ENCODE measurements around the gene PIEZO1. TPM values are rescaled to one million over a fixed set of nuclear protein-coding genes. Genes with fewer than 3 reads are reported as not detected.

The PIEZO1 gene
- polyA plus RNA-seq, 1 of the 3 experiments (the other 2 are of a cell fraction) = 184 TPM

DNA sequence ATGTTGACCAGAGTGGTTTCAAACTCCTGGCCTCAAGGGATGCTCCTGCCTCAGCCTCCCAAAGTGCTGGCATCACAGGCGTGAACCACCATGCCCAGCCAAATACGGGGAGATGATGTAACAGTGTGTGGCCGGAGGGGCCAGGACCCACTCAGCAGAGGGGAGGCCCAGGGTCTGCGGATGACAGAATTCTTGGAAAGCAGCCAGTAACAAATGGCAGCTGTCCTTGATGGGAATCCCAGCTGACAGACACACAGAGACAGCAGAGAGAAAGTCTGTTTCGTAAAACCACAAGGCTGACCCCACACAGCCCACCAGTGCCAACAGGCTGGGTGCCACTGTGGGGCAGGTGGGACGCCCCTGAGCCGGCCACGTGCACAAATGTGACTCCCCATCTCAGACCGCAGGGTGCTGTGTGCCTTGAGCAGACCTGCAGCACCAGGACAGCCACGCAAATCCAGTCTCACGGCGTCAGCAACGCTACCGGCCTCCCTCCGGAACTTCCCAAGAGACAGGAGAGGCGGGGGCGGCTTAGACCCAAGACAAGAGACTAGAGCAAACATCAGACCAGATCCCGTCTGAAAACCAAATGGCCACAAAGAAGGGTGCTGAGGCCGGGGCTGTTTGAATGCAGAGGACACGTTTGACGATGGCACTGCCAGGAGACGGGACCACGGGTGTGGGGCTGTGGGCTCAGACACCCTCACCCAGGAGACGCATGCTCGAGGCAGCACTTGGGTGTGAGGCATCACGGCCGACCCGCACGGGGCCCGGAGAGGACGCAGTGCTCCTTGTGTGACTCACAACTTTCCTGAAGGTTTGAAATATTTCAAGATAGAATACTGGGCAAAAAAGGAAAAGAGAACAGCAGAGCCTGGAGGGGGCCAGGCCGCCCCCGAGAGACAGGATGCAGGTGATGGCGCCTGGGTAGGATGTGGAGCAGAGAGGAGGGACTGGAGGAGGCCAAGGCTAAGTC, 54.1 kb downstream of the PIEZO1 start (continued):
- TF ChIP-seq, protein P1, sequence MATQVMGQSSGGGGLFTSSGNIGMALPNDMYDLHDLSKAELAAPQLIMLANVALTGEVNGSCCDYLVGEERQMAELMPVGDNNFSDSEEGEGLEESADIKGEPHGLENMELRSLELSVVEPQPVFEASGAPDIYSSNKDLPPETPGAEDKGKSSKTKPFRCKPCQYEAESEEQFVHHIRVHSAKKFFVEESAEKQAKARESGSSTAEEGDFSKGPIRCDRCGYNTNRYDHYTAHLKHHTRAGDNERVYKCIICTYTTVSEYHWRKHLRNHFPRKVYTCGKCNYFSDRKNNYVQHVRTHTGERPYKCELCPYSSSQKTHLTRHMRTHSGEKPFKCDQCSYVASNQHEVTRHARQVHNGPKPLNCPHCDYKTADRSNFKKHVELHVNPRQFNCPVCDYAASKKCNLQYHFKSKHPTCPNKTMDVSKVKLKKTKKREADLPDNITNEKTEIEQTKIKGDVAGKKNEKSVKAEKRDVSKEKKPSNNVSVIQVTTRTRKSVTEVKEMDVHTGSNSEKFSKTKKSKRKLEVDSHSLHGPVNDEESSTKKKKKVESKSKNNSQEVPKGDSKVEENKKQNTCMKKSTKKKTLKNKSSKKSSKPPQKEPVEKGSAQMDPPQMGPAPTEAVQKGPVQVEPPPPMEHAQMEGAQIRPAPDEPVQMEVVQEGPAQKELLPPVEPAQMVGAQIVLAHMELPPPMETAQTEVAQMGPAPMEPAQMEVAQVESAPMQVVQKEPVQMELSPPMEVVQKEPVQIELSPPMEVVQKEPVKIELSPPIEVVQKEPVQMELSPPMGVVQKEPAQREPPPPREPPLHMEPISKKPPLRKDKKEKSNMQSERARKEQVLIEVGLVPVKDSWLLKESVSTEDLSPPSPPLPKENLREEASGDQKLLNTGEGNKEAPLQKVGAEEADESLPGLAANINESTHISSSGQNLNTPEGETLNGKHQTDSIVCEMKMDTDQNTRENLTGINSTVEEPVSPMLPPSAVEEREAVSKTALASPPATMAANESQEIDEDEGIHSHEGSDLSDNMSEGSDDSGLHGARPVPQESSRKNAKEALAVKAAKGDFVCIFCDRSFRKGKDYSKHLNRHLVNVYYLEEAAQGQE (IDR thresholded peaks at IDR 0.05; ENCODE audit: low read depth, low read length) = no peak
- TF ChIP-seq, protein P2, sequence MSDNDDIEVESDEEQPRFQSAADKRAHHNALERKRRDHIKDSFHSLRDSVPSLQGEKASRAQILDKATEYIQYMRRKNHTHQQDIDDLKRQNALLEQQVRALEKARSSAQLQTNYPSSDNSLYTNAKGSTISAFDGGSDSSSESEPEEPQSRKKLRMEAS (IDR thresholded peaks at IDR 0.05; ENCODE audit: low read depth) = no peak
- TF ChIP-seq, protein P3, sequence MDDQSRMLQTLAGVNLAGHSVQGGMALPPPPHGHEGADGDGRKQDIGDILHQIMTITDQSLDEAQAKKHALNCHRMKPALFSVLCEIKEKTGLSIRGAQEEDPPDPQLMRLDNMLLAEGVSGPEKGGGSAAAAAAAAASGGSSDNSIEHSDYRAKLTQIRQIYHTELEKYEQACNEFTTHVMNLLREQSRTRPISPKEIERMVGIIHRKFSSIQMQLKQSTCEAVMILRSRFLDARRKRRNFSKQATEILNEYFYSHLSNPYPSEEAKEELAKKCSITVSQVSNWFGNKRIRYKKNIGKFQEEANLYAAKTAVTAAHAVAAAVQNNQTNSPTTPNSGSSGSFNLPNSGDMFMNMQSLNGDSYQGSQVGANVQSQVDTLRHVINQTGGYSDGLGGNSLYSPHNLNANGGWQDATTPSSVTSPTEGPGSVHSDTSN (IDR thresholded peaks at IDR 0.05) = no peak
- TF ChIP-seq FOXJ3 (CRISPR knock-in tag; IDR thresholded peaks at IDR 0.05) (peak; percentile 44; the same call in 1 of the 2 replicates), EP300 (IDR thresholded peaks at IDR 0.05; ENCODE audit: borderline replicate concordance in 1 of 2, low read depth in 1 of 2, low read length in 1 of 2) (no peak), CHD2 (IDR thresholded peaks at IDR 0.05; ENCODE audit: low read length, partially characterized antibody) (peak; percentile 25), SMC3 (IDR thresholded peaks at IDR 0.05; ENCODE audit: low read depth, low read length) (no peak)

DNA sequence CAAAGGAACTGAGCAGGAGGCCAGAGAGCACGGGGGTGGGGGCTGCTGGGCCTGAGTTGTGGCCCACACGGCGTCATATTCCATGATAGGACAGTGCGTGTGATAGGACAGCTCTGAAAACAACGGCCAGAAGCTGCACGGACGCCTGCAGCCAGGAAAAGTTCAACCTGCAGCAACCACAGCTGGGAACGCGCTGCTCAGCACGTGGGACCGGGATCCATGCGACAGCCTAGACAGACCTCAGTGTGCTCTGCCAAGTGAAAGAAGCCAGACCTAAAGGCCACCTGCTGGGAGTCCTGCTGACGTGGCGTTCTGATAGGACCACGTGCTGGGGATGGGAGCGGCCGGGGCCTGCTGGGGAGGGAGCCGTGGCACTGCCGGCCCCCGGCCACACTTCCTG, 57.1 kb downstream of the PIEZO1 start:
- no peak overlapping the region for H3K4me2 ChIP-seq
- ChIA-PET CTCF (no interaction called here), POLR2A (no interaction called here)
- H3K4me1 ChIP-seq (ENCODE audit: control insufficient read depth in 1 of 2, insufficient read depth in 2 of 2, low read depth in 1 of 2, low read length in 1 of 2) = peaks cover 4 to 54% of the 10 kb centered on the region in 2 experiments; a peak in 2 of 4 replicates
- peaks cover 5 to 35% of the 10 kb centered on the region in 2 experiments for H3K36me3 ChIP-seq (replicated peaks in 1 of 2; ENCODE audit: control insufficient read depth in 1 of 2, insufficient read depth in 2 of 2, low read length in 1 of 2)
- 88% methylated on average over 19 of the region's 20 CpGs for WGBS (ENCODE audit: low lambda C conversion rate)
- H2AFZ ChIP-seq (ENCODE audit: low read depth) = no peak overlapping the region
- no peak overlapping the region for H3K4me3 ChIP-seq (ENCODE audit: low read depth in 2 of 2, low read length in 1 of 2)
- H3K9me2 ChIP-seq = no peaks in the 10 kb centered on the region
- H3K9ac ChIP-seq = no peak overlapping the region
- peak overlapping the region in 1 of 2 experiments; percentile 51; a peak in 1 of 4 replicates for H3K27ac ChIP-seq (ENCODE audit: low read depth in 2 of 2, low read length in 1 of 2)
- peaks cover 9% of the 10 kb centered on the region; the same call in 1 of the 2 replicates for H3K79me2 ChIP-seq (ENCODE audit: insufficient read depth)
- H3K9me3 ChIP-seq = no peaks in the 10 kb centered on the region
- peaks cover 16% of the 10 kb centered on the region for H4K20me1 ChIP-seq (ENCODE audit: insufficient read depth)
- 0 out of 4 replicates have a peak, but pooled peaks of 1 of the 2 experiments have one; percentile 15 for TF ChIP-seq EP300 (IDR thresholded peaks at IDR 0.05; ENCODE audit: borderline replicate concordance in 1 of 2, low read depth in 1 of 2, low read length in 1 of 2)
- TF ChIP-seq MEF2A (IDR thresholded peaks at IDR 0.05; ENCODE audit: borderline replicate concordance, low read depth) = no peak
- peak; percentile 95 for TF ChIP-seq MXI1 (IDR thresholded peaks at IDR 0.05; ENCODE audit: low read depth, low read length)
- TF ChIP-seq TCF12 (IDR thresholded peaks at IDR 0.05) = no peak
- TF ChIP-seq RCOR1 (IDR thresholded peaks at IDR 0.05; ENCODE audit: low read length) = no peak
- TF ChIP-seq NFIC (IDR thresholded peaks at IDR 0.05; ENCODE audit: borderline replicate concordance) = no peak
- TF ChIP-seq EZH2phosphoT487 (IDR thresholded peaks at IDR 0.05; ENCODE audit: borderline replicate concordance, low read depth) = no peak
- TF ChIP-seq, protein P4, sequence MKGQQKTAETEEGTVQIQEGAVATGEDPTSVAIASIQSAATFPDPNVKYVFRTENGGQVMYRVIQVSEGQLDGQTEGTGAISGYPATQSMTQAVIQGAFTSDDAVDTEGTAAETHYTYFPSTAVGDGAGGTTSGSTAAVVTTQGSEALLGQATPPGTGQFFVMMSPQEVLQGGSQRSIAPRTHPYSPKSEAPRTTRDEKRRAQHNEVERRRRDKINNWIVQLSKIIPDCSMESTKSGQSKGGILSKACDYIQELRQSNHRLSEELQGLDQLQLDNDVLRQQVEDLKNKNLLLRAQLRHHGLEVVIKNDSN (IDR thresholded peaks at IDR 0.05; ENCODE audit: borderline replicate concordance, low read depth) = no peak
- TF ChIP-seq, protein P5, sequence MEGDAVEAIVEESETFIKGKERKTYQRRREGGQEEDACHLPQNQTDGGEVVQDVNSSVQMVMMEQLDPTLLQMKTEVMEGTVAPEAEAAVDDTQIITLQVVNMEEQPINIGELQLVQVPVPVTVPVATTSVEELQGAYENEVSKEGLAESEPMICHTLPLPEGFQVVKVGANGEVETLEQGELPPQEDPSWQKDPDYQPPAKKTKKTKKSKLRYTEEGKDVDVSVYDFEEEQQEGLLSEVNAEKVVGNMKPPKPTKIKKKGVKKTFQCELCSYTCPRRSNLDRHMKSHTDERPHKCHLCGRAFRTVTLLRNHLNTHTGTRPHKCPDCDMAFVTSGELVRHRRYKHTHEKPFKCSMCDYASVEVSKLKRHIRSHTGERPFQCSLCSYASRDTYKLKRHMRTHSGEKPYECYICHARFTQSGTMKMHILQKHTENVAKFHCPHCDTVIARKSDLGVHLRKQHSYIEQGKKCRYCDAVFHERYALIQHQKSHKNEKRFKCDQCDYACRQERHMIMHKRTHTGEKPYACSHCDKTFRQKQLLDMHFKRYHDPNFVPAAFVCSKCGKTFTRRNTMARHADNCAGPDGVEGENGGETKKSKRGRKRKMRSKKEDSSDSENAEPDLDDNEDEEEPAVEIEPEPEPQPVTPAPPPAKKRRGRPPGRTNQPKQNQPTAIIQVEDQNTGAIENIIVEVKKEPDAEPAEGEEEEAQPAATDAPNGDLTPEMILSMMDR (IDR thresholded peaks at IDR 0.05) = no peak
- no peak for TF ChIP-seq FOSL2 (IDR thresholded peaks at IDR 0.05; ENCODE audit: borderline replicate concordance, low read depth)
- peak; percentile 77 for DNase-seq
- H3F3A ChIP-seq (replicated peaks; ENCODE audit: insufficient read depth) = peaks cover 12% of the 10 kb centered on the region
- H3K27me3 ChIP-seq (ENCODE audit: insufficient read depth) = no peaks in the 10 kb centered on the region

Measured in SK-N-SH (cell line).